Stimulated activated CD8-positive, alpha-beta memory T cell treated with anti-CD3 and anti-CD28 coated beads, Interleukin-4, amount 100 ng/mL, for 4 hours (primary cell): ENCODE results near the gene SETMAR.
"Not testable (repeated sequence)": the region's sequence is repeated elsewhere in the genome, so short reads cannot be mapped to it uniquely, and the experiment has no call there.

Experiments
- DNase-seq, 2 donors: peaks; one replicate each; pipeline ENCODE4 v3.0.0-alpha.2; 2020; ENCODE audit warnings: low read depth in 2 of 2, low spot score in 1 of 2

Gene SETMAR

DNA sequence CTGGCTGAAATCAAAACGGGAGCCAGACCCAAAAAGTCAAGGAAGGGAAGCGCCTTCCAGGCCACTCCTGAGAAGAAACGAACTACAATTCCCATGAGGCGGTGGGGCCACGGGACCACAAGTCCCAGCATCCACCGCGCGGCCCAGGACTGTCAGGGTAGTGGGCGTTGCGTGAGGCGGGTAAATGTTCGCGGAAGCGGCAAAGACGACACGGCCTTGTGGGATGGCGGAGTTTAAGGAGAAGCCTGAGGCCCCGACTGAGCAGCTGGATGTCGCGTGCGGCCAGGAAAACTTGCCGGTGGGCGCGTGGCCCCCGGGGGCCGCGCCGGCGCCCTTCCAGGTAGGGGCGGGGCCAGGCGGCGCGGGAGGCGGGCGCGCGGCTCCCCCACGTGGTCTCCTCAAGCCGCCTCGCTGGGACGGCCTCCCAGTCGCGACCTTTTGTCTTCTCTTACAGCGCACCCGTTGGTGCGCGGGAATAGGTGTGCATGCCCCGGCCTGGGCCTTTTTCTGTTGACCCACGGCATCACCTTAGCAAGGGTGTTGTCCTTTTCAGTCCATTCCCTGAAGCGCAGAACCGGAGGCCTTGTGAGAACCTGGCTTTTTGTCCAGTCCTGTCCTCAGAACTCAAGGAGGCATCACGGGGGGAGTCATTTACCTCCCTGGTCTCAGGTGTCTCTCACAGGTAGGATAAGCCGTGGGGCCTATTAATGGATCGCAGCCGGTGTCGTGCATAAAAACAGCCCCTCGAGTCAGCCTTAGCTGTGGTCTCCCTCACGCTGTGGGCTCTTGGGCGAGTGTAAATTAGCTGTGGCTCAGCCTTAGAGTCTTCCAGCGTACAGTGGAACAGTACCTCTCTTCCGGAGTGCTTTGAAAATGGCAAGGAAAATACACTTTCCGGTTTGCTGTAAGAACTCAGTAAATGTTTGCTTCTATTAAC lies at the start of gene SETMAR:
Gene SETMAR, plus strand, starts transcription at position 183 of the 937 bp plus-strand sequence. Its CDS starts 2 bp downstream, at position 185.
- peak; percentile 66 to 68 for DNase-seq

DNA sequence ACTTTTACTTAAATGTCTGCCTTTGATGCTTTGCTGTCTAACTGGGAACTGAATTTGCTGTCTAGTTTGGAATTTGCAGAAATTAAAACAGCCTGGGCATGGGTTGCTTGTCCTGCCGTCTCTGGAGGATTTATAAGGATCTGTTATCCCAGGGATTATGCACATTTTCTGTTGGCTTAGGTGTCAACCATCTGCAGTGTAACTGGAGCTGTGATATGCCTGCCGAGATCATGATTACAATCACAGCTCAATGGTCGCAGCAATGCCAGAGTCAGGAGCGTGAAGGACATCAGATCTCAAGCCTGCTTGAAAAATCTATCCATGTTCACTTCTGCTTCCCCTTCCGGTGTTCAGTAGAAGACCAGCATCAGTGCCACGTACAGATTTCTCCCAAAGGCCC lies 41.8 kb upstream of the SETMAR start:
- no peak for DNase-seq

DNA sequence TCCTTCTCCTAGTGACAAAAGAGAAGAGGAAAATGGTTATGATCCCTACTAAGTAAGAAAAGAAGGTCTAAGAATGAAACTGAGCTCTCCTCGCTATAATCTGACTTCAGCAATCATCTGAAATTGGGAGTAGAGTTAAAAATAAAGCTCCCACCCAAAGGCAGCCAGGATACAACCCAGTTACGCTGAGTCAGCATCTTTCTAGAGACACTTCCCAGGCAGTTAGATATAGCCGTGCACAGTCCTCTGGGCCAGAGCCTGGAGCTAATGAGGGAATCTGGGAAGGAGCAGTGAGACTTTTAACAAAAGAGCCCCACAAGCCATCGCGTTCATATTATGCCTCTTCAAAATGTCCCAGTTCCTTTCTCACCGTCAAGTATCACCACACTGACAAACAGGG lies 39.1 kb upstream of the SETMAR start:
- DNase-seq = no peak

DNA sequence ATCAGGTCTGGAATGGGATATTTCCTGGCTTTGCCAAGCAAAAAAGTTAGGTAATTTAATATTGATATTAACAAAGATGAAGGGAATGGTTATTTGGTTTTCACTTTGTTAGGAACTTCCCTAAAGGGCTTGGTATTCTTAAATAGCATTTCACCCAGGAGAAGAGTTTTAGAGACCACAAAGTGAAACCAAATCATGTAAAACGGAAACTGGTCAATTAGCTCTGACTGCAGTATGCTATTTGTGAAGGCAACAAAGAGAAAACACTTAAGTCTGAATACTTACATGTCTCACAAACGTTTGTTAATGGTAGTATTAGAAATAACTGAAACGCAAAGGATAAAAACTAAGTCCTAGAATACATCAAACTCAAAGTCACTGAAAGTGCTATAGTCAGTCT lies 32.4 kb upstream of the SETMAR start:
- no peak for DNase-seq

DNA sequence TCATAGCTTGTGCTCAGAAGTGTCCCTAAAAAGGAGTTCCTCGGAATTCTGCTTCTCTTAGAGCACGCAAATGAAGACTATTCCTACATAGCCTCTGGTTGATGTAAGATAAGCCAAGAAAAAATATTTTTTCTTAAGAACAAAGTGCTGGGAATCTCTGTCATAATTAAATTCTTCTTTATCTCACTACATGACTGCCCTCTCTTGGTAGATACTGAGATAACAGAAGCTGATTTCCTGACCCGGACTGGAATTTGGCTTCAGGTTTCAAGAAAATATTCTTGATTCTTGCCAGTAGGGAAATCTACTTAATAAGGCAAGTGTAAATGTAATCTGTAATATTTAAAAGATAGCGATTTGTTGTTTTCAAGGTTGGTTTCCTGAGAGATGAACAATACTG lies 31.3 kb upstream of the SETMAR start:
- DNase-seq = no peak

DNA sequence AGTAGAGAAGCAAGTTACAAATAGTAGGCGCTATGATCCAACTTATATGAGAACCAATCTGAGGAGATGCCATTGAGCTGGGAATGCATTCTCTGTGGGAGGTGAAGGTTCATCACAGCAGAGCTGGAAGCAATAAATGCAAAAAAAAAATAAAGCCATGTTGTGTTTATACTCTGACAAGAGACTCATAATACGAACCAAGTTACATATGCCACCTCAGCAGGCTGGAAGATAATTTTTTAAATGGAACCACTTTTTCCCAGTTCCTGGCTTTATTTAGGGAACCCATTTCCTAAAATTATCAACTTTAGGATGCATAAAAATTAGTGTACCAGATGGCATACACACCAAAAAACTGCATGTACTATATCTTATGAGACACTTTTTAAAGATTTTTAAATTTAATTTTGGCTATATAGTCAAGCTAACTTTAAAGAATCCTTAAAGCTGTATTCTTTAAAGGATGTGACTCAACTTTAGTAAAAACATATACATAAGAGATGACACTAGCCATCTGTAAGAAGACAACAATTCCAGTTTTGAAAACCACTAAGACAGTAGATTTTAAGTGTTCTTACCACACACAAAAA lies 23.6 kb upstream of the SETMAR start:
- no peak for DNase-seq

DNA sequence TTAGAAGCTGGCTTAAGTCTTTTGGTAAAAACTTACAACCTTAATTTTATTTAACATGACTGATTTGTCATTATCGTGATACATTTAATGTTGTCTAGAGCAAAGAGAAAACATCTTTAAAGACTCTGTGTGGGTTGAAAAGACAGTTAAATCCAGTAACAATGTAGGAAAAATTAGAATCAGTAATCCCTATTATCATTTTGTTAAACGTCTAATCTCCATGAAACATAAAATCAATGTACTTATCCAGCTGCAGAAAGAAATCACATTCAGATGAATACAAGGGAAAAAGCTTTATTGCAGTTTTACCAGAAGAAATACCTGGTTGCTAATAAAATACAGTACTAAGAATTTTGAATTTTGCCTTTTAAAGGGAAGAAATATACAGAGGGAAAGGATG lies 21.2 kb upstream of the SETMAR start:
- no peak for DNase-seq

DNA sequence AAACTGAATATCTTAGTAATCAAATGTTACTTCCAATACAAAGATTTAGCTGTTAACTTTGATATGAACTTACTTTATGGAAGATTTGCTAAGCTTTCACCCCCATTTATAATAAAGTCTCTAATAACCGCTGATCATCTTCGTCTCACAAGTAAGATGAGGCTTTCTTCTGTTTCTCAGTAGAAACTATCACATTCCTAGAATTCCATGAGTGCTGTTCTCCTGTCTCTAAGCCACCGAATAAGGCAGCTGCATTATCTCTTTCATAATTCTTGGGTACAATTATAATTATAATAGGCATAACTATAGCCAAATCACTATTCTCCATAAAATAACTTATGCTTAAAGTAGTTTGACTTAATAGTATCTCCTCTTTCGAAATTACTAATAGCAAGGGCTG lies 18.3 kb upstream of the SETMAR start:
- DNase-seq = no peak

DNA sequence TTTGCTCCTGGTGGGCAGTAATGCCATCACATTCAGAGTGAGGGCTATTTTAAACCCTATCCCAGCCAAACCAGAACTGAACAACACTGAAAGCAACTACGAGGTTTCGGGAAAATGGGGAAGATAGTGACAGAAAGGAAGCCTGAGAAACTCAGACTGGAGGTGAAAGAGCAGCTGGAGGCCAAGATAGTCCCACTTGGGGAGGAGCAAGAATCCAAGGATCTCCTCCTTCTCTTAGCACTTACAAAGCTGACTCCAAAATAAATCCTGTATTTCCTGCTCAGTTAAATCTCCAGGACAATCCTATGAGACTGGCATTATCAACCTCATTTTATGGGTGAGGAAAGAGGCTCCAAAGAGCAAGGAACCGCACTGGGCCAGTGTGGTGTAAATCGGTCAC lies 14.1 kb upstream of the SETMAR start:
- no peak for DNase-seq

DNA sequence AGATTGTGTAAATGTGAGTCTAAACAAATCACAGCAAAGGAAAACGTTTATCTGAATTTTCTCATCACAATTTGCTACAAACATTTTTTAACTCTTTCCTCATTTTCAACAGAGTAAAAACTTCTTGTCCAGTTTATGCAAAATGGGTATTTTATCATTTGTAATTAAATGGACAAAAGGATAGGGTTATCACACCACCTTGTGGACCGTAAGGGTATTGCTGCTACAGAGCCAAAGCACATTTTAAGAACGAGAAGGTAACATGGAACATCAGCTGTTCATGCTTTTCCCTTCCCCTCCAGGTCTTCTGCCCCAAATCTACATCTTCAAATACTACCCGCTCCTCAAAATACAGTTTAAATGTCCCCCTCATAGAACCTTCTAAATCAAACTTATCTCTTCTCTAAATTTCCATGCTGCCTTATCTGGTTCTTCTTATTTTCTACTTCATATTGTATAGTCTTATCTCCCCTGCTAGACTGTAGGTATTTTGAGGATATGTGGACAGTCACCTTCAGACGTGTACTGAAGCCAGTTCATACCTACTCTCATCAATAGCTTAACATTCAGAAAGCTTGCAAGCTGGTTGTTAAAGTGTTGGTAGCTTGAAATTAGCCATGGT lies 12.8 kb upstream of the SETMAR start:
- peak in 1 of 2 donors; percentile 3 for DNase-seq

DNA sequence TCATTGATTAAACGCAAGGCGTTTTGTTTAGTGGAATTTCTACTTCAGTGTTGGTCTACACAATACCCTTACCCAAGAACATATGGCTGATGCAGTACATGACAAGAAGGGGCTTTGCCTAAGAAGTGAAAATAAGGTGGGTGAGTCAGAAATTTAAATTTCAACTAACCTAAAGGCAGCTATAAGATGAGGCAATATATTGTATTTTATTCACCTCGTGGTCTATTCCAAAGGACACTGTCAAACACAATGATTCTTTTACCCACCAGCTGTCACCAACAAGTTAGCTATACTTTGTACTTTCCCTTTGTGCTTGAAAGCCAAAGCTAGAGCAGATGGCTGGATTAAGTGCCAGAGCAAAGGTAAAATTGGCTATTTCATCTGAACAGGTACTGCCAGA lies 10.9 kb upstream of the SETMAR start:
- DNase-seq = no peak

DNA sequence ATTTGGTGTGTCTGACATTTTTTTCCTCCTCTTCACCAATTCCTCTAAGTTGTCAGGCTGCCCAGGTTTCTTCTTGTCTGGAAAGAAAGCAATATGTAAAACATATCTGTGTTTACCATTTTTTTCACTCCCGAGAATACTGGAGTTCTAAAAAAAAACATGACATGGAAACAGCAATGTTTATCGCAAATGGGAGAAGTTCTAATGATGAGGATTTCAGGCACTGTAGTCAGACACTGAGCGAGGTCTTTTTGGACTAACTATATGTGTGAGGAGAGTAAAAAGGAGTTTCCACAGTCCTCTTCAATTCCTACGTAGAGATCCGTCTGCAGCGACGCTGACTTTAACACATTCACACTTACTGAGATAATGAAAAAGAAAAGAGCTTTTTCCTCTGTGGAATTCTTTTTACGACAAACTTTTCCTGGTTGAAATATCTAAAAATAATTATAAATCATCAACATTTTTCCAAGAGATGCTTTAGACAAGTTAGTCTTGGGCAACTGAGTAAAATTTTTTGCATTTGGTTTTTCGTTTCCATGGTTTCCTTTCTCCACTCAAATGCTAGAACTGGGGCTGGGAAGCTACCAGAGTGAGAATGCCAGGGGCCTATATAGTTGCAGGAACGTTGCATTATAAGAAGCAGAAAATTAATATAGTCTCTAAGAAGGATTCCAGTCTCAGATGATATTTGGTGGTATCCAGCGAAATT lies 8.4 kb upstream of the SETMAR start:
- DNase-seq = no peak

DNA sequence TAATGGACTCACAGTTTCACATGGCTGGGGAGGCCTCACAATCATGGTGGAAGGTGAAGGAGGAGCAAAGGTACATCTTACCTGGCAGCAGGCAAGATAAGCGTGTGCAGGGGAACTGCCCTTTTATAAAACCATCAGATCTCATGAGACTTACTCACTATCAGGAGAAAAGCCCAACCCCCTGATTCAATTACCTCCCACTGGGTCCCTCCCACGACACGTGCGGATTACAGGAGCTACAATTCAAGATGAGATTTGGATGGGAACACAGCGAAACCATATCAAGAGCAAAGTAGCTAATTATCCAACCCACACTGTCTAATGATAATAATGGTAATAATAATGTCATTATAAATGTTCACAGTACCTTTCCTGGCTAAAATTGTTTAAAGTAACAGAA lies 6.7 kb upstream of the SETMAR start:
- DNase-seq = not testable (repeated sequence)

DNA sequence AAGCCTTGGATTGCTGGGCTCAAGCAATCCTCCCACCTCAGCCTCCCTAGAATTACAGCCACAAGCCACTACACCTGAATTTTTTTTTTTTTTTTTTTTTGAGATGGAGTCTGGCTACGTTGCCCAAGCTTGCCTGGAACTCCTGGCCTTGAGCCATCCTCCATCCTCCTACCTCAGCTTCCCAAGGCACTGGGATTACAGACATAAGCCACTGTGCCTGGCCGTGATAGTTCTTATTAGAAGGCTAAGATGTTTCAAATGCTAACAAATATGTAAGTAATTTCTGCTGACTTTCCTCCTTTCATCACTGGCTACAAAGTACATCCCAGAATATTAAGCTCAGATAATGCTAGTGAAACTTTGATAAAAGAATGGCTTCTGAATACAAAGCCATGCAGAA lies 5.7 kb upstream of the SETMAR start:
- no peak for DNase-seq

DNA sequence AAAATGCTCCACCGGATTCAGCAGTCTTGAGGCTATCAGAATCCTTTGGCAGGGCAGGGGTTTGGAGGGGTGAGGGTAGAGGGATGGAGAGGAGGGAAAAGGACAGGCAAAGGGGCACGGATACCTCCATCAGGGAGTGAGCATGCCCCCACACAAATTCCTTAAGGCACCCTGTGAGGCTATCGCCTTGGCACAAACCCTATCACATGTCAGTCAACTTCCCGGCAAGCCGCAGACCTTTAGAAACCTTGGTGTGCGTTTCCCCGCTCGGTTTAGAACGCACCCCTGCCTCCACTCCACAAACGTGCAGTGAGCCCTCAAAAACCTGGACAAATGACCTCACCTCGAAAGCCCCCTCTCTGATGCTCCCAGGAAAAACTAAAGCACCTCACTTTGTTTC lies 422 bp upstream of the SETMAR start:
- DNase-seq = no peak

DNA sequence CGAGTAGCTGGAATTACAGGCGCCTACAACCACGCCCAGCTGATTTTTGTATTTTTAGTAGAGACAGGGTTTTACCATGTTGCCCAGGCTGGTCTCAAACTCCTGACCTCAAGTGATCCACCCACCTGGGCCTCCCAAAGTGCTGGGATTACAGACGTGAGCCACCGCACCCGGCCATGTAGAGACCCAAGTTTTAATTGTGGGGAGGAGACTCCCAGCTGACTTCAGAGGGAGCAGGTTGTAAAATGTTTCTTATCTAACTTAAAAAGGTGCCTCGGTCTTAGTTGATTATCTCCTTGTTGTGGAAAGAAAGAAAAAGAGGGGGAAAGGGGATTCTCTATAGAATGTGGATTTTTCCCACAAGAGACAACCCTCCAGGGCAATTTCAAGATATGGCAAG lies 2.0 kb downstream of the SETMAR start:
- DNase-seq = not testable (repeated sequence)

DNA sequence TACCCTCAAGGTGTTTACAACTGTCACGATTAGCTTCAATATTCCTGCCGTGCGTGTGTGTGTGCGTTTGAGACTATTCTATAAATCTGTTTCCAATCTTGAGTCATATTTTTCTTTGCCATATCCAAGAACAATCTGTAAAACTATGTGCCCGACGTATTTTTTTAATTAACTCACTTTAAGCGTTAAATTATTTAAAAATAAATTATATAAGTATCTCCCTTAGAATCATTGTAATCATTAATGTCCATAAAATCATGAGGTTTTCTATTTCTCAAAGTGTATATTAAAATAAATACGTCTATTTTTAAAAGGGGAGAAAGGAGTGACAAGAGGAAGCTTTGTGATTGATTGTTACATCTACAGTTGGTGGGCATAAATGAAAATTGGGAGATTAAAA lies 2.9 kb downstream of the SETMAR start:
- no peak for DNase-seq

DNA sequence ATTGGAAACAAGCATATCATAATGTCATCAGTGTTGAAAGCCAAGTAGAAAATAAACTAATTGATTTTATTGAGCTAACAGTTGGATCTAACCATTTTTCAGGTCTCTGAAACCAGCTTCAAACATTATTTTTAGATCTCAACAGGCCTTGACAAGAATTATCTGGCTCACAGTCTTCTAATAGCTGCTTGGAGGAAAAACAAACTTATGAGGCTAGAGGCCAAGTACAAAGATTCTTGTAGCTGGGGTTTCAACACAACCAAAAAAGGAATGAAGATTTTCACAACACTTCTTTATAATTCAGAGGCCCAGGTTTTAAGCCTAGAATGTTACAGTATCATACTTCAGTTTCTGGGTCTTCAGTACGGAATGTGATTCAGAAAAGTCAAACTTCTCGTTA lies 3.7 kb downstream of the SETMAR start:
- no peak for DNase-seq

DNA sequence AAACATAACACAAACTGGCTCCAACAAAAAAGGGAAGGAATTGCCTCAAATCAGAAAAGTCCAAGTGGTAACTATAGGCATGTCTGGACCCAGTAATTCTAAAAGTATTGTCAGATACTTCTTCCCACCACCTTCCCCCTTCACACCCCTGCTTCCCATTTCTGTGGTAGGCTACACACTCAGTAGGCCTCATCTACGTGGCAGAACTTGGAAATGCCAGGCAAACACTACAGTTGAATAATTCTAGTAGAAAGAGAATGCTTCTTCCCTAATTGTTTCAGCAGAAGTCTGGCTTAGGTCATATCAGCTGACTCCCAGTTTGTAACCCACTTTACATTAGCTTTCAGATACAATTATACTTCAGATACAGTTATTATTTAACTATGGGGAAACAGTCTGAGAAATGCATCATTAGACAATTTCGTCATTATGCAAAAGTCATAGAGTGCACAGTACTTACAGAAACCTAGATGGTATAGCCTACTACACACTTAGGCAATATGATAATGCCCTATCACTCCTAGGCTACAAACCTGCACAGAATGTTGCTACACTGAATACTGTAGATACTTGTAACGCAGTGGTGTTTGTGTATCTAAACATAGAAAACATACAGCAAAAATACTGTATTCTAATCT lies 6.4 kb downstream of the SETMAR start:
- DNase-seq = no peak

DNA sequence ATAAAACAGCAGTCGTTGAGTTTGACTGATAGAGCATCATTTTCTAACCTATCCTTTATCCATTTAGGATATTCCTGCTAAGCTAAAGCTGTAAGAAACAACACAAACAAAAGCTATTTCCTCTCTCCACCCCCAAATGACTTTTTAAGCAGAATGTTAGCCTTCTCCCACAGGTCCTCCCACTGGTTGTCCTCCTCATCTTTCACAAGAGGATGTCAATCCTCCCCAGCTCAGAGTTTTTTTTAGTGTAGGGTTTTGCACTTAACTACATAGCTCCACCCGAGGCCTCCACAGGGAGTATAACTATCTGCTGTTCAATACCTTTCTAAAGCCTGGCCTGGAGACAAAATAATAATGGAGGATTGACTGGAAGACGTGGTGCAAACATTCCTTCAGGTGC lies 7.8 kb downstream of the SETMAR start:
- DNase-seq = no peak

DNA sequence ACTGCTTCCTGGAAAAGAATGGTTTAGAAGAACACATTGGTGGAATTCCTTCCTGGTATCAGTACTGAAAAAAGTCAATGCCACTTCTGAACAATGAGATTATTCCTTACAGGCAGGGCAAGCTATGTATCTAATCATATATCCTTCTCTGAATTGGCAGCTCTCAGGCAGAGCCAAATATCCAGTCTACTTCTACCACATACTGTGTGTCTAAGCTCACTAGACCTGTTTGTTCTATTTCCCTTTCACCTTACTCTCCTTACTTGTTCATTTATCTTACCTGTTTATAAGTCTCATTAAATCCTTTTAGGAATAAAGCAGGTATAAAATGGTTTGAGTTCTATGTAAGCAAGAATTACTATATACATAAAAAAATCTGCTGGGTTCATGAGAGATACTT lies 8.3 kb downstream of the SETMAR start:
- DNase-seq = no peak
